Muscle of leg (tissue), 11 donors: ENCODE measurements around the gene CYP4A11. TPM values are rescaled to one million over a fixed set of nuclear protein-coding genes. Genes with fewer than 3 reads are reported as not detected.
"Not testable (repeated sequence)": the region's sequence is repeated elsewhere in the genome, so short reads cannot be mapped to it uniquely, and the experiment has no call there.

ENCODE experiments used
- DNase-seq: peaks from one replicate; pipeline ENCODE4 v3.0.0; 2013
- H3K27ac ChIP-seq: one replicate; pipeline ENCODE4 v1.5.1; 2013; ENCODE audit warnings: mild to moderate bottlenecking, low read length, control low read depth
- H3K27me3 ChIP-seq: one replicate; pipeline ENCODE4 v1.6.1; 2013; ENCODE audit warnings: low read length; ENCODE audit not compliant: control insufficient read depth, insufficient read depth
- H3K36me3 ChIP-seq: one replicate; pipeline ENCODE4 v1.6.1; 2013; ENCODE audit warnings: low read length; ENCODE audit not compliant: control insufficient read depth, insufficient read depth
- H3K4me1 ChIP-seq: one replicate; pipeline ENCODE4 v1.6.1; 2013; ENCODE audit warnings: low read length; ENCODE audit not compliant: control insufficient read depth, insufficient read depth
- H3K4me3 ChIP-seq: one replicate; pipeline ENCODE4 v1.5.1; 2013; ENCODE audit warnings: low read length, control low read depth
- H3K9me3 ChIP-seq: replicated peaks from 2 replicates; pipeline ENCODE4 v1.6.1; 2013; ENCODE audit warnings: low read depth, low read length; ENCODE audit not compliant: control insufficient read depth
- WGBS: methylation state at CpG from one replicate; pipeline ENCODE4 v1.1.5; 2013; ENCODE audit warnings: missing lambda C conversion rate; ENCODE audit not compliant: insufficient coverage; 5-methylcytosine and 5-hydroxymethylcytosine counted together
- polyA plus RNA-seq, 8 donors: library from polyadenylated mRNA; unstranded; fragments of 120-200 nt; gene quantifications; one replicate each; pipeline versions ENCODE4 v1.2.1 to v1.2.3, GENCODE V29; 2013; ENCODE audit warnings: inconsistent platforms in 1 of 8, low replicate concordance in 1 of 8; ENCODE audit not compliant: insufficient read length in 8 of 8, insufficient read depth in 1 of 8
- total RNA-seq: library from RNA; stranded (reverse); fragments of 120-200 nt; gene quantifications from one replicate; pipeline ENCODE4 v1.2.4, GENCODE V29; 2013

CYP4A11 gene
- total and polyA plus RNA-seq, 9 donors: 0.06 to 1.0 (median 0.13) TPM; not detected in 3

DNA sequence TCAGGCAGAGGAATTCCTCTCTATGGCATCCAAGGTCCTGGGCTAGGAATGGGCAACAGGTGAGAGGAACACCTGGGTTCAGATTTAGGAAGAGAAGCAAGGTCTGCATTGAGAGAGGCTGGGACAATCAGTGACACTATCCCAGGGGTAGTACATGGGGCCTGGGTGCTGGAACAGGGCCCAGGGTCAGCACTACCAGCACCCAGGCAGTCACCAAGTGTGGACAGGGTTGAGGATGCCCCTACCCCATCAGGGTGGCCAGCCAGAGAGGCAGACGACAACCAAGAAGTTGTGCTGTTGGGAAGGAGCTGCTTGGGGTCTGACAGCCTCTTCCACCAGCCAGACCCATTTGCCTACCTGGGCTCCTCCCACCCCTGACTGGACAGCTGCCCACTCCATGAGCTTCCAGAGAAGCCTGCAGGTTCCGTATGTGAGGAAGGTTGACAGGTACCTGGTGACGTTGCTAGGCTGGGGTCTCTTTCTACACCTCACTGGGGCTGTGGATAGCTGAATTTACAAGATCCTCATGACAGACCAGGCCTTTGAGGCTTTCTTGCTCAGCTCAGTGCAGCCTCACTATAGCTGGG lies 13.9 kb downstream of the CYP4A11 start:
- Histone ChIP-seq H3K36me3 (no peaks in the 10 kb centered on the region), H3K27me3 (no peaks in the 10 kb centered on the region), H3K4me1 (no peaks in the 10 kb centered on the region), H3K4me3 (no peak overlapping the region), H3K9me3 (no peaks in the 10 kb centered on the region), H3K27ac (no peak overlapping the region)
- no peak for DNase-seq
- WGBS: 83% methylated on average over 1 of the region's 3 CpGs

DNA sequence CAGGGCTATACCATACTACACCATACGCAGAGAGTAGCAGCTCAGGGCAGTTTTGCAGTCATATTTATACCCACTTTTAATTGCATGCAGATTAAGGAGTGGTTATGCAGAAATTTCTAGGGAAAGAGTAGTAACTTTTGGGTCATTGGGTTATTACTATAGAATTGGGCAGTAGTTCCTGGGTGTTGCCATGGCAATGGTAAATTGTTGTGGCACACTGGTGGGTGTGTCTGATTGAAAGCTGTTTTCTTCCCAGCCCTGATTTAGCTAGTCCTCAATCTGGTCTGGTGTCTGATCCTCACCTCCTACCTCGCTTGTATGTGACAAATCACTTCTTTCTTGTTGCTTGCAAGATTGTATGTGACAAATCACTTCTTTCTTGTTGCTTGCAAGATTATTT lies 30.5 kb downstream of the CYP4A11 start:
- no CpG with 5 or more reads among the region's 2 CpGs for WGBS
- Histone ChIP-seq H3K27me3 (no peaks in the 10 kb centered on the region), H3K36me3 (no peaks in the 10 kb centered on the region), H3K9me3 (no peaks in the 10 kb centered on the region), H3K4me1 (no peaks in the 10 kb centered on the region), H3K27ac (no peak overlapping the region), H3K4me3 (no peak overlapping the region)
- DNase-seq: no peak

GRCh38 chr1:46903481-46903880 lies 37.8 kb downstream of the CYP4A11 start:
- Histone ChIP-seq H3K27ac (no peak overlapping the region), H3K27me3 (no peaks in the 10 kb centered on the region), H3K36me3 (no peaks in the 10 kb centered on the region), H3K9me3 (no peaks in the 10 kb centered on the region), H3K4me1 (no peaks in the 10 kb centered on the region), H3K4me3 (no peak overlapping the region)
- DNase-seq: no peak
- WGBS: 67% methylated on average over 4 of the region's 4 CpGs

- no peak for DNase-seq
- Histone ChIP-seq H3K27ac (no peak overlapping the region), H3K27me3 (no peaks in the 10 kb centered on the region), H3K36me3 (no peaks in the 10 kb centered on the region), H3K4me1 (no peaks in the 10 kb centered on the region), H3K4me3 (no peak overlapping the region), H3K9me3 (no peaks in the 10 kb centered on the region)
- no CpG with 5 or more reads among the region's 1 CpG for WGBS
Observed at GRCh38 chr1:46900401-46900800, 40.9 kb downstream of the CYP4A11 start.

DNA sequence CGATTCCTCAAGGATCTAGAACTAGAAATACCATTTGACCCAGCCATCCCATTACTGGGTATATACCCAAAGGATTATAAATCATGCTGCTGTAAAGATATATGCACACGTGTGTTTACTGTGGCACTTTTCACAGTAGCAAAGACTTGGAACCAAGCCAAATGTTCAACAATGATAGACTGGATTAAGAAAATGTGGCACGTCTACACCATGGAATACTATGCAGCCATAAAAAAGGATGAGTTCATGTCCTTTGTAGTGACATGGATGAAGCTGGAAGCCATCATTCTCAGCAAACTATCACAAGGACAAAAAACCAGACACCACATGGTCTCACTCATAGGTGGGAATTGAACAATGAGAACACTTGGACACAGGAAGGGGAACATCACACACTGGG lies 59.6 kb downstream of the CYP4A11 start:
- not testable (repeated sequence) for H3K9me3 ChIP-seq, H3K36me3 ChIP-seq, H3K4me3 ChIP-seq, H3K27ac ChIP-seq, DNase-seq, H3K27me3 ChIP-seq, H3K4me1 ChIP-seq
- WGBS: no CpG with 5 or more reads among the region's 3 CpGs

Other genes starting within 250 kb of the CYP4A11 start
- 99.2 TPM for gene EFCAB14, start 222.4 kb downstream of the CYP4A11 start, total RNA-seq
- 100 to 1,000 TPM in 1 of 8 donors, 10 to 100 TPM in 7; 66.6 to 100 (median 89.4) TPM for gene EFCAB14, start 222.4 kb downstream of the CYP4A11 start, polyA plus RNA-seq
- gene CYP4B1, start 142.4 kb downstream of the CYP4A11 start, total RNA-seq: not detected
- under 1 TPM in 5 of 8 donors, not detected in 3; 0.08 to 0.34 (median 0.25) TPM for gene CYP4B1, start 142.4 kb downstream of the CYP4A11 start, polyA plus RNA-seq
- gene CYP4X1, start 82.2 kb upstream of the CYP4A11 start, total RNA-seq: 3.0 TPM
- gene CYP4X1, start 82.2 kb upstream of the CYP4A11 start, polyA plus RNA-seq: 1 to 10 TPM; 2.3 to 3.7 (median 3.0) TPM
- gene CYP4Z1, start 125.8 kb upstream of the CYP4A11 start, total RNA-seq: 0.18 TPM
- gene CYP4Z1, start 125.8 kb upstream of the CYP4A11 start, polyA plus RNA-seq: under 1 TPM in 5 of 8 donors, not detected in 3; 0.07 to 0.19 (median 0.15) TPM
- gene CYP4A22, start 196.0 kb upstream of the CYP4A11 start, total RNA-seq: not detected
- gene CYP4A22, start 196.0 kb upstream of the CYP4A11 start, polyA plus RNA-seq: under 1 TPM in 3 of 8 donors, not detected in 5; 0.07 to 0.20 (median 0.14) TPM
- gene PDZK1IP1, start 248.6 kb upstream of the CYP4A11 start, total RNA-seq: 0.09 TPM
- under 1 TPM in 6 of 8 donors, not detected in 2; 0.18 to 0.41 (median 0.25) TPM for gene PDZK1IP1, start 248.6 kb upstream of the CYP4A11 start, polyA plus RNA-seq